Activated CD8-positive, alpha-beta memory T cell treated with anti-CD3 and anti-CD28 coated beads, Interleukin-2, amount 50 U/mL, for 48 hours (primary cell): ENCODE measurements around the gene DENND1A.
"Not testable (repeated sequence)": the region's sequence is repeated elsewhere in the genome, so short reads cannot be mapped to it uniquely, and the experiment has no call there.

Experiments
- DNase-seq: peaks from one replicate; pipeline ENCODE4 v3.0.0-alpha.2; 2020

The DENND1A gene

GRCh38 chr9:123861756-123862120 is 68.2 kb downstream of the DENND1A start:
- DNase-seq = no peak

GRCh38 chr9:123861086-123861755 is 68.7 kb downstream of the DENND1A start:
- no peak for DNase-seq

GRCh38 chr9:123860603-123861002 is 69.3 kb downstream of the DENND1A start:
- DNase-seq = no peak

- no peak for DNase-seq
Measured at GRCh38 chr9:123852403-123852802, 77.5 kb downstream of the DENND1A start.

GRCh38 chr9:123851851-123852250 is 78.1 kb downstream of the DENND1A start:
- DNase-seq = no peak

GRCh38 chr9:123848447-123849085 is 81.4 kb downstream of the DENND1A start:
- no peak for DNase-seq

GRCh38 chr9:123846966-123847365 is 83.0 kb downstream of the DENND1A start:
- no peak for DNase-seq

- DNase-seq = no peak
Measured at GRCh38 chr9:123843703-123844102, 86.2 kb downstream of the DENND1A start.

GRCh38 chr9:123835821-123836220 is 94.1 kb downstream of the DENND1A start:
- DNase-seq = no peak

GRCh38 chr9:123834889-123835562 is 94.9 kb downstream of the DENND1A start:
- DNase-seq = no peak

- no peak for DNase-seq
Measured at GRCh38 chr9:123834218-123834888, 95.6 kb downstream of the DENND1A start.

- no peak for DNase-seq
Measured at GRCh38 chr9:123832858-123833650, 96.9 kb downstream of the DENND1A start.

- no peak for DNase-seq
Measured at GRCh38 chr9:123832176-123832575, 97.8 kb downstream of the DENND1A start.

- no peak for DNase-seq
Measured at GRCh38 chr9:123828449-123828848, 101.5 kb downstream of the DENND1A start.

GRCh38 chr9:123825342-123826060 is 104.4 kb downstream of the DENND1A start:
- DNase-seq = no peak

GRCh38 chr9:123823194-123823947 is 106.6 kb downstream of the DENND1A start:
- DNase-seq = no peak

- no peak for DNase-seq
Measured at GRCh38 chr9:123821619-123822018, 108.3 kb downstream of the DENND1A start.

- DNase-seq = no peak
Measured at GRCh38 chr9:123820139-123820538, 109.8 kb downstream of the DENND1A start.

GRCh38 chr9:123816817-123817472 is 113.0 kb downstream of the DENND1A start:
- DNase-seq = no peak

GRCh38 chr9:123815856-123816255 is 114.1 kb downstream of the DENND1A start:
- not testable (repeated sequence) for DNase-seq

GRCh38 chr9:123814496-123814895 is 115.4 kb downstream of the DENND1A start:
- no peak for DNase-seq
